Heart right ventricle (tissue), 16 donors: Measurements from ENCODE around the gene ZNF3. TPM values are rescaled to one million over a fixed set of nuclear protein-coding genes. Genes with fewer than 3 reads are reported as not detected.

Experiments
- ATAC-seq, 8 donors: fragments of 200-7000 bp; cut with Tn5 transposase; one replicate each; pipeline ENCODE4 v1.9.1; 2020; ENCODE audit warnings: mild to moderate bottlenecking in 8 of 8, moderate library complexity in 8 of 8, moderate number of reproducible peaks in 1 of 8
- DNase-seq, 2 donors: peaks; one replicate each; pipeline ENCODE4 v3.0.0-alpha.2; 2020
- H3K27ac ChIP-seq, 10 donors: fragments of 200-600 bp; sonication (generic) in 2 of 10; one replicate each; pipeline versions ENCODE4 v1.5.0 to v1.8.0; 2020 to 2022; ENCODE audit warnings: mild to moderate bottlenecking in 3 of 10
- H3K27me3 ChIP-seq, 7 donors: fragments of 200-600 bp; one replicate each; pipeline ENCODE4 v1.8.0; 2021 to 2022; ENCODE audit warnings: mild to moderate bottlenecking in 2 of 7
- H3K36me3 ChIP-seq, 9 donors: fragments of 200-600 bp; sonication (generic) in 1 of 9; one replicate each; pipeline versions ENCODE4 v1.5.0 to v1.8.0; 2020 to 2022; ENCODE audit warnings: mild to moderate bottlenecking in 2 of 9
- H3K4me1 ChIP-seq, 9 donors: fragments of 200-600 bp; sonication (generic) in 1 of 9; one replicate each; pipeline versions ENCODE4 v1.5.0 to v1.8.0; 2020 to 2022; ENCODE audit warnings: mild to moderate bottlenecking in 4 of 9
- H3K4me3 ChIP-seq, 10 donors: fragments of 200-600 bp; sonication (generic) in 2 of 10; one replicate each; pipeline versions ENCODE4 v1.5.0 to v1.8.0; 2020 to 2022; ENCODE audit warnings: mild to moderate bottlenecking in 7 of 10, moderate library complexity in 2 of 10
- H3K9me3 ChIP-seq, 11 donors: fragments of 200-600 bp in 10 of 11; sonication (generic) in 2 of 11; one replicate each; pipeline versions ENCODE4 v1.5.0 to v1.8.0; 2013 to 2022; ENCODE audit warnings: mild to moderate bottlenecking in 2 of 11, control low read depth in 1 of 11, moderate library complexity in 1 of 11
- WGBS, 2 donors: extraction: QIAGEN DNeasy Blood & Tissue Kit; methylation state at CpG; one replicate each; pipeline ENCODE4 v1.1.7; 2013; ENCODE audit warnings: inconsistent platforms in 1 of 2; 5-methylcytosine and 5-hydroxymethylcytosine counted together
- intact Hi-C, 10 donors: fragments of 100-400 bp; cut with DNase I; formaldehyde crosslinking; loops; one replicate each; pipeline versions ENCODE4 v1.11.1 to v1.14.2; 2022
- polyA plus RNA-seq, 2 donors: library from polyadenylated mRNA; stranded (reverse); fragments of 200-250 nt; gene quantifications; one replicate each; pipeline ENCODE4 v1.2.3, GENCODE V29; 2013
- total RNA-seq, 10 donors: library from RNA; stranded (reverse); fragmentation: NEBNext Ultra II Directional in 3 of 10; extraction: Animal tissue kit (Norgen Biotek cat#: 25700) in 3 of 10; gene quantifications; one replicate each; pipeline versions ENCODE4 v1.2.1 to v1.2.4, GENCODE V29; 2021 to 2023
- TF ChIP-seq, protein P1 (sequence below), 9 donors: fragments of 200-600 bp; sonication (generic) in 2 of 9; IDR thresholded peaks; one replicate each; pipeline versions ENCODE4 v1.5.0 to v1.8.0; 2021 to 2022; ENCODE audit warnings: antibody characterized with exemption in 9 of 9, mild to moderate bottlenecking in 5 of 9, moderate library complexity in 1 of 9
- donor health status: Arrhythmogenic right ventricular cardiomyopathy.
- donor health status: ischemic (EF 13 %, LVEDD 7.1; RV severe dilation, severe dysfunction).
- donor health status: healthy with polysubstance abuse.
- donor health status: DM: no; HTN: yes; CAD: no.
- donor health status: DM: no; HTN: no; CAD: no.
- donor health status: ischemic (EF 25% LVEDD 6.9; RV normal size, moderate dysfunction).
- donor health status: ischemic (EF 25% LVEDD 5.7; RV mildly dilated, moderate dysfunction).
- donor health status: healthy.
- donor health status: DM: yes; HTN: yes; CAD: no.
- donor health status: Ischemic cardiomyopathy.
- donor health status: ischemic (EF 35%, LVEDD 5.7; RV mildly dilated, moderate dysfunction).
- donor health status: nonischemic (EF 11% LVEDD 7.7; RV severe dilation, severe dysfunction).
- donor health status: DM: yes; HTN: yes; CAD: no.
- donor health status: PGD.
- donor health status: ischemic (EF 29% LVEDD 5.4; RV normal size, mild dysfunction).
- donor health status: nonischemic (EF 23%, LVEDD 6.1; RV moderate dilation, normal function).

ZNF3 gene
- total and polyA plus RNA-seq, 12 donors: 9.0 to 17.8 (median 15.3) TPM

GRCh38 chr7:100061518-100062193 is 19.9 kb downstream of the ZNF3 start:
- H3K4me3 ChIP-seq: no peak overlapping the region
- peaks cover 0 to 90% (median 39%) of the 10 kb centered on the region in 9 donors for H3K36me3 ChIP-seq
- no peak overlapping the region for H3K27ac ChIP-seq
- WGBS, 2 donors: 90 to 93% methylated on average over 11 of the region's 11 CpGs
- H3K27me3 ChIP-seq: no peaks in the 10 kb centered on the region
- H3K9me3 ChIP-seq: no peaks in the 10 kb centered on the region
- ATAC-seq (no peak), DNase-seq (no peak)
- peaks cover 0 to 15% (median 12%) of the 10 kb centered on the region in 9 donors for H3K4me1 ChIP-seq
- TF ChIP-seq, protein P1, sequence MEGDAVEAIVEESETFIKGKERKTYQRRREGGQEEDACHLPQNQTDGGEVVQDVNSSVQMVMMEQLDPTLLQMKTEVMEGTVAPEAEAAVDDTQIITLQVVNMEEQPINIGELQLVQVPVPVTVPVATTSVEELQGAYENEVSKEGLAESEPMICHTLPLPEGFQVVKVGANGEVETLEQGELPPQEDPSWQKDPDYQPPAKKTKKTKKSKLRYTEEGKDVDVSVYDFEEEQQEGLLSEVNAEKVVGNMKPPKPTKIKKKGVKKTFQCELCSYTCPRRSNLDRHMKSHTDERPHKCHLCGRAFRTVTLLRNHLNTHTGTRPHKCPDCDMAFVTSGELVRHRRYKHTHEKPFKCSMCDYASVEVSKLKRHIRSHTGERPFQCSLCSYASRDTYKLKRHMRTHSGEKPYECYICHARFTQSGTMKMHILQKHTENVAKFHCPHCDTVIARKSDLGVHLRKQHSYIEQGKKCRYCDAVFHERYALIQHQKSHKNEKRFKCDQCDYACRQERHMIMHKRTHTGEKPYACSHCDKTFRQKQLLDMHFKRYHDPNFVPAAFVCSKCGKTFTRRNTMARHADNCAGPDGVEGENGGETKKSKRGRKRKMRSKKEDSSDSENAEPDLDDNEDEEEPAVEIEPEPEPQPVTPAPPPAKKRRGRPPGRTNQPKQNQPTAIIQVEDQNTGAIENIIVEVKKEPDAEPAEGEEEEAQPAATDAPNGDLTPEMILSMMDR (IDR thresholded peaks at IDR 0.05): no peak
- intact Hi-C loops: no loop called here

DNA sequence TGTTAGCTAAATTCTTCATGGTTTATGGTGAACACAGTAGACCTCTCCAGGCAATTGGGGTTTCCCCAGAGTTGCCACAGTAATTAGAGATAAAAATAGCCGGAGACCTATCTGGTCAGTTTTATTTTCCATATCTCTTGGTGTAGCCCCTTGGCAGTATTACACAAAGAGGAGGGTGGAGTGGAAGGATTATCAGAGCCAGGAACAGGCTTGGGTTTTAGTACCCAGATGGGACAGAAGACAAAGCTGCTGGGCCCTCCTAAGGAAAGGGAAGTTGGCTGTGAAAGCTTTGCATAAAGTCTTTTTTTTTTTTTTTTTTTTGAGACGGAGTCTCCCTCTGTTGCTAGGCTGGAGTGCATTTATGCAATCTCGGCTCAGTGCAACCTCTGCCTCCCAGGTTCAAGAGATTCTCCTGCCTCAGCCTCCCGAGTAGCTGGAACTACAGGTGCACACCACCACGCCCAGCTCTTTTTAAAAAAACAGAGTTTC is 22.2 kb downstream of the ZNF3 start:
- ATAC-seq: no peak
- intact Hi-C loops: loop anchor here in 7 of 10 donors (2.0 to 10.0 kb wide), 5 partner anchors 46 to 147 kb away; partner anchors contain the start of genes TRIM4 (in 2 of the 7) and GJC3 (in 1 of the 7)
- TF ChIP-seq, protein P1 (IDR thresholded peaks at IDR 0.05): no peak
- no peak for DNase-seq
- H3K27ac ChIP-seq: no peak overlapping the region
- H3K4me1 ChIP-seq: no peaks in the 10 kb centered on the region
- no peaks in the 10 kb centered on the region for H3K9me3 ChIP-seq
- WGBS, 2 donors: 82 to 88% methylated on average over 4 to 5 of the region's 5 CpGs
- peaks cover 0 to 84% (median 38%) of the 10 kb centered on the region in 9 donors for H3K36me3 ChIP-seq
- no peak overlapping the region for H3K4me3 ChIP-seq
- H3K27me3 ChIP-seq: no peaks in the 10 kb centered on the region

DNA sequence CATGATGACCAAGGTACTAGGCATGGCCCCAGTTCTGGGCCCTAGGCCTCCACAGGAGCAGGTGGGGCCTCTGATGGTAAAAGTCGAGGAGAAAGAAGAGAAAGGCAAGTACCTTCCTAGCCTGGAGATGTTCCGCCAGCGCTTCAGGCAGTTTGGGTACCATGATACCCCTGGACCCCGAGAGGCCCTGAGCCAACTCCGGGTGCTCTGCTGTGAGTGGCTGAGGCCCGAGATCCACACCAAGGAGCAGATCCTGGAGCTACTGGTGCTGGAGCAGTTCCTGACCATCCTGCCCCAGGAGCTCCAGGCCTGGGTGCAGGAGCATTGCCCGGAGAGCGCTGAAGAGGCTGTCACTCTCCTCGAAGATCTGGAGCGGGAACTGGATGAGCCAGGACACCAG is 24.5 kb downstream of the ZNF3 start:
- DNase-seq: no peak
- H3K9me3 ChIP-seq: no peaks in the 10 kb centered on the region
- H3K36me3 ChIP-seq: peaks cover 0 to 69% (median 22%) of the 10 kb centered on the region in 9 donors
- H3K4me1 ChIP-seq: peaks cover 0 to 8% (median 0%) of the 10 kb centered on the region in 9 donors
- WGBS, 2 donors: 96 to 97% methylated on average over 10 of the region's 10 CpGs
- ATAC-seq: no peak
- H3K27me3 ChIP-seq: no peaks in the 10 kb centered on the region
- TF ChIP-seq, protein P1 (IDR thresholded peaks at IDR 0.05): no peak
- no peak overlapping the region for H3K27ac ChIP-seq
- intact Hi-C loops: loop anchor here in 6 of 10 donors (5.0 to 10.0 kb wide), 4 partner anchors 62 to 145 kb away; partner anchors contain the start of genes TRIM4 (in 2 of the 6) and GJC3 (in 1 of the 6)
- no peak overlapping the region for H3K4me3 ChIP-seq

GRCh38 chr7:100053215-100053614 is 28.3 kb downstream of the ZNF3 start:
- Histone ChIP-seq H3K9me3 (no peaks in the 10 kb centered on the region), H3K36me3 (peaks cover 0 to 34% (median 16%) of the 10 kb centered on the region in 9 donors), H3K4me1 (peaks cover 4 to 24% (median 12%) of the 10 kb centered on the region in 9 donors), H3K27ac (no peak overlapping the region), H3K27me3 (no peaks in the 10 kb centered on the region), H3K4me3 (no peak overlapping the region)
- WGBS, 2 donors: 55 to 70% methylated on average over 3 of the region's 3 CpGs
- intact Hi-C loops: loop anchor here in 8 of 10 donors (5.0 to 10.0 kb wide), 6 partner anchors 36 to 138 kb away; partner anchors contain the start of genes TRIM4 (in 2 of the 8), GJC3 (in 1 of the 8) and ZKSCAN1 (in 1 of the 8)
- DNase-seq (peak in 1 of 2 donors; percentile 13), ATAC-seq (peak in 3 of 8 donors; percentile 14 to 45 (median 29))
- TF ChIP-seq, protein P1 (IDR thresholded peaks at IDR 0.05): peak in 6 of 9 donors; percentile 11 to 43 (median 36)
